BJ (cell line): ENCODE results near the gene RGR. TPM values are rescaled to one million over a fixed set of nuclear protein-coding genes. Genes with fewer than 3 reads are reported as not detected.

Experiments
- CTCF ChIA-PET: fragments of 350-600 bp; formaldehyde crosslinking; extraction: SDS; loops from one replicate; lab custom pipeline; 2021; ENCODE audit warnings: antibody characterized with exemption, inconsistent platforms; lab: Yijun Ruan, JAX
- POLR2A ChIA-PET: fragments of 300-600 bp; sonication (Branson Sonifier 250); formaldehyde crosslinking; extraction: SDS; loops from one replicate; lab custom pipeline; 2021; ENCODE audit warnings: antibody characterized with exemption; lab: Charles Lee
- DNase-seq: peaks from one replicate; pipeline ENCODE4 v3.0.0-alpha.2; 2011; ENCODE audit warnings: low read depth
- H3K27me3 ChIP-seq: 2 replicates; pipeline ENCODE4 v1.6.0; 2011; ENCODE audit warnings: low read length; ENCODE audit not compliant: control insufficient read depth, insufficient read depth
- H3K36me3 ChIP-seq: 2 replicates; pipeline ENCODE4 v1.5.1; 2011; ENCODE audit warnings: low read length; ENCODE audit not compliant: control insufficient read depth, insufficient read depth
- H3K4me3 ChIP-seq: 2 replicates; pipeline ENCODE4 v1.5.1; 2011; ENCODE audit warnings: low read depth, mild to moderate bottlenecking, control low read depth, low read length
- CTCF ChIP-seq: IDR thresholded peaks from 2 replicates; pipeline ENCODE4 v1.5.1; 2011; ENCODE audit warnings: low read depth, mild to moderate bottlenecking, control low read depth, inconsistent platforms, low read length, moderate library complexity; ENCODE audit not compliant: insufficient read depth
- polyA plus RNA-seq: library from polyadenylated mRNA; depleted of rRNA; stranded (reverse); fragments of >200 nt; gene quantifications from 2 replicates; pipeline ENCODE4 v1.2.3, GENCODE V29; 2011

Gene RGR
- polyA plus RNA-seq, 1 experiment: not detected

GRCh38 chr10:84235096-84235495, 9.8 kb upstream of the RGR start:
- no peak for DNase-seq
- ChIA-PET CTCF (interaction anchor here (0.7 kb wide), 1 partner anchor 302 kb away, joined by 3 read pairs; no protein-coding TSS in a partner anchor), POLR2A (no interaction called here)
- no peak overlapping the region for H3K4me3 ChIP-seq
- H3K36me3 ChIP-seq: no peaks in the 10 kb centered on the region
- no peaks in the 10 kb centered on the region; the same call in 1 of the 2 replicates for H3K27me3 ChIP-seq
- TF ChIP-seq CTCF: no peak

DNA sequence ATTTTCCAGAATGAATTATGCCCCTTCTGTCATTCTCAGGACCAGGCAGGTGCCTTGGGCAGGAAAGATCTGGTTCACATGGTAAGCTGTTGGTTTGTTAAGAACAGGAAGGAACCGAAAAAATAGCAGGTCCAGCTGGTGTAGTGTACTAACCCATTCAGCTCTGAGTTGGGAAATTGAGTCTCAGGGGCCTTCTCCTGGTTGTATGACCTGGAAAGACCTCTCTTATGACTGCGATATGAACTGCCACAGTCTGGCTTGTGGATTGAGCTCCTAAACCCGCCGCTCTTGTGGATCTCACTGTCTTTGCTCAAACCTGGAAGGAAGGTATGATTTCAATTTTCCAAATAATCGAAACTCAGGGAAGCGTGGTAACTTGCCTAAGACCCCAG, 8.1 kb upstream of the RGR start:
- no peak for DNase-seq
- CTCF ChIA-PET: interaction anchor here (0.9 to 1.4 kb wide), 2 partner anchors 10 to 27 kb away, joined by 3 read pairs; no protein-coding TSS in a partner anchor
- no peak overlapping the region for H3K4me3 ChIP-seq
- TF ChIP-seq CTCF: no peak
- H3K27me3 ChIP-seq: no peaks in the 10 kb centered on the region; the same call in 1 of the 2 replicates
- POLR2A ChIA-PET: no interaction called here
- H3K36me3 ChIP-seq: no peaks in the 10 kb centered on the region

GRCh38 chr10:84237199-84238051, 7.4 kb upstream of the RGR start:
- no peaks in the 10 kb centered on the region for H3K36me3 ChIP-seq
- ChIA-PET CTCF (interaction anchor here (0.9 to 1.4 kb wide), 2 partner anchors 10 to 27 kb away, joined by 3 read pairs; no protein-coding TSS in a partner anchor), POLR2A (no interaction called here)
- H3K4me3 ChIP-seq: no peak overlapping the region
- no peaks in the 10 kb centered on the region; the same call in 1 of the 2 replicates for H3K27me3 ChIP-seq
- no peak for DNase-seq
- no peak for TF ChIP-seq CTCF

DNA sequence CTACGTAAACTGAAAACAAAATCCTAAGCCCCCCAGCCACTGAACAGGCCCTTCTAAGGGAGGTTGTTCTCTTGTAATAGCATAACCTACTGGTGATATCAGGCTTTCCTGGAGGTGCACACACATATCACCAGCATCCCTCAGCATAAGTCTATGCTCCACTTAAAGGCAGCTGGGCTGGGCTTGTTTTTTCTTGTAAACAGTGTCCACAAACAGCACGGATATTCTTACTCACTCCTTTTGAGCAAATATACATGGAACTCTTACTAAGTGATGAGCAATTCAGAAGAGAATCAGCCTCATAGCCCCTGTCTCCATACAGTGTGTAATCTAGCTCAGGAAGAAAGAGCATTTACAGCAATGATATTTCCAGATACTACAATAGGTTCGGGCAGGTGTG, 5.9 kb upstream of the RGR start:
- CTCF ChIA-PET: no interaction called here

More for the DNA sequence above, 5.9 kb upstream of the RGR start:
- no peak for TF ChIP-seq CTCF
- Histone ChIP-seq H3K36me3 (no peaks in the 10 kb centered on the region), H3K4me3 (no peak overlapping the region), H3K27me3 (no peaks in the 10 kb centered on the region; the same call in 1 of the 2 replicates)
- DNase-seq: no peak
- POLR2A ChIA-PET: no interaction called here
